Neural progenitor cell (in vitro differentiated cells): ENCODE results near the gene RNF123. TPM values are rescaled to one million over a fixed set of nuclear protein-coding genes. Genes with fewer than 3 reads are reported as not detected.

ENCODE experiments used
- DNase-seq: peaks from one replicate; pipeline ENCODE4 v3.0.0-alpha.2; 2016; ENCODE audit warnings: low spot score
- H2AFZ ChIP-seq: fragments of 200-600 bp; sonication (generic); replicated peaks from 2 replicates; pipeline ENCODE4 v1.6.1; 2016; ENCODE audit warnings: antibody characterized with exemption
- H3F3A ChIP-seq: fragments of 200-600 bp; sonication (generic); 2 replicates; pipeline ENCODE4 v1.6.1; 2016; ENCODE audit warnings: antibody characterized with exemption, low read depth
- H3K27ac ChIP-seq: fragments of 200-600 bp; sonication (generic); 2 replicates; pipeline ENCODE4 v1.5.1; 2016; ENCODE audit warnings: mild to moderate bottlenecking
- H3K27me3 ChIP-seq: fragments of 200-600 bp; sonication (generic); 2 replicates; pipeline ENCODE4 v1.6.1; 2016; ENCODE audit warnings: mild to moderate bottlenecking, moderate library complexity
- H3K36me3 ChIP-seq: fragments of 200-600 bp; sonication (generic); 2 replicates; pipeline ENCODE4 v1.5.1; 2016
- H3K4me1 ChIP-seq: fragments of 200-600 bp; sonication (generic); 2 replicates; pipeline ENCODE4 v1.6.1; 2016; ENCODE audit warnings: mixed run types
- H3K4me2 ChIP-seq: fragments of 200-600 bp; sonication (generic); 2 replicates; pipeline ENCODE4 v1.6.1; 2016
- H3K4me3 ChIP-seq: fragments of 200-600 bp; sonication (generic); 2 replicates; pipeline ENCODE4 v1.5.1; 2016
- H3K79me2 ChIP-seq: fragments of 200-600 bp; sonication (generic); 2 replicates; pipeline ENCODE4 v1.6.1; 2016; ENCODE audit warnings: low read depth
- H3K9ac ChIP-seq: fragments of 200-600 bp; sonication (generic); 2 replicates; pipeline ENCODE4 v1.6.1; 2016
- H3K9me3 ChIP-seq: fragments of 200-600 bp; sonication (generic); 2 replicates; pipeline ENCODE4 v1.5.1; 2016; ENCODE audit warnings: low read depth
- H4K20me1 ChIP-seq: fragments of 200-600 bp; sonication (generic); 2 replicates; pipeline ENCODE4 v1.6.1; 2016; ENCODE audit warnings: low read depth
- H3K27ac Mint-ChIP-seq: 3 replicates; pipeline ENCODE4 v1.8.0; 2021; ENCODE audit warnings: mixed read lengths
- H3K27me3 Mint-ChIP-seq: 2 replicates; pipeline ENCODE4 v1.8.0; 2022; ENCODE audit warnings: low read depth, mild to moderate bottlenecking, inconsistent platforms, moderate library complexity, mixed read lengths; ENCODE audit not compliant: insufficient read depth
- H3K36me3 Mint-ChIP-seq: 3 replicates; pipeline ENCODE4 v1.8.0; 2021; ENCODE audit warnings: mixed read lengths
- H3K4me1 Mint-ChIP-seq: 3 replicates; pipeline ENCODE4 v1.8.0; 2021; ENCODE audit warnings: mixed read lengths
- H3K4me3 Mint-ChIP-seq: 3 replicates; pipeline ENCODE4 v1.8.0; 2021; ENCODE audit warnings: mild to moderate bottlenecking, moderate library complexity, mixed read lengths
- H3K9me3 Mint-ChIP-seq: 3 replicates; pipeline ENCODE4 v1.8.0; 2020; ENCODE audit warnings: mixed read lengths
- CTCF ChIP-seq: fragments of 200-600 bp; sonication (generic); IDR thresholded peaks from 2 replicates; pipeline ENCODE4 v1.5.1; 2017; ENCODE audit warnings: antibody characterized with exemption, mild to moderate bottlenecking
- EZH2 ChIP-seq: fragments of 200-600 bp; sonication (generic); IDR thresholded peaks from 2 replicates; pipeline ENCODE4 v1.6.1; 2017; ENCODE audit warnings: antibody characterized with exemption, mild to moderate bottlenecking, moderate library complexity
- EZH2phosphoT487 ChIP-seq: fragments of 200-600 bp; sonication (generic); IDR thresholded peaks from 2 replicates; pipeline ENCODE4 v1.6.1; 2017; ENCODE audit warnings: antibody characterized with exemption
- total RNA-seq: library from RNA; depleted of rRNA; stranded (reverse); fragments of >200 nt; gene quantifications from 2 replicates; pipeline ENCODE4 v1.2.3, GENCODE V29; 2015; ENCODE audit warnings: low replicate concordance

The RNF123 gene
- total RNA-seq, 1 donor from 2014 or later, result 15.0 TPM

- Histone ChIP-seq H3K4me3 (no peak overlapping the region), H3F3A (peaks cover 17% of the 10 kb centered on the region), H3K79me2 (peaks cover 24% of the 10 kb centered on the region), H3K27me3 (no peaks in the 10 kb centered on the region), H3K4me1 (peaks cover 8% of the 10 kb centered on the region), H3K9ac (no peak overlapping the region), H2AFZ (no peak overlapping the region), H3K27ac (no peak overlapping the region), H3K9me3 (no peaks in the 10 kb centered on the region), H3K4me2 (no peak overlapping the region), H3K36me3 (no peaks in the 10 kb centered on the region), H4K20me1 (peaks cover 21% of the 10 kb centered on the region)
- no peak for TF ChIP-seq EZH2phosphoT487
- TF ChIP-seq EZH2, result no peak
- TF ChIP-seq CTCF, result no peak
- Mint-ChIP-seq H3K27me3 (peaks cover 4% of the 10 kb centered on the region), H3K9me3 (no peaks in the 10 kb centered on the region), H3K4me3 (no peak overlapping the region), H3K27ac (no peak overlapping the region), H3K4me1 (peaks cover 36% of the 10 kb centered on the region), H3K36me3 (no peaks in the 10 kb centered on the region)
- DNase-seq, result no peak
Measured at GRCh38 chr3:49670940-49671290, 18.4 kb upstream of the RNF123 start.

GRCh38 chr3:49671291-49672288, 17.8 kb upstream of the RNF123 start:
- Histone ChIP-seq H2AFZ (no peak overlapping the region), H3K4me3 (no peak overlapping the region), H3K4me1 (peaks cover 8% of the 10 kb centered on the region), H3F3A (peaks cover 17% of the 10 kb centered on the region), H3K79me2 (peaks cover 24% of the 10 kb centered on the region), H3K27me3 (no peaks in the 10 kb centered on the region), H3K27ac (no peak overlapping the region), H3K36me3 (no peaks in the 10 kb centered on the region), H3K4me2 (no peak overlapping the region), H3K9ac (no peak overlapping the region), H4K20me1 (peaks cover 21% of the 10 kb centered on the region), H3K9me3 (no peaks in the 10 kb centered on the region)
- Mint-ChIP-seq H3K9me3 (no peaks in the 10 kb centered on the region), H3K4me3 (peak overlapping the region; percentile 75), H3K36me3 (no peaks in the 10 kb centered on the region), H3K4me1 (peaks cover 31% of the 10 kb centered on the region), H3K27ac (peak overlapping the region; percentile 55), H3K27me3 (peaks cover 4% of the 10 kb centered on the region)
- peak; percentile 84 for DNase-seq
- TF ChIP-seq EZH2, result no peak
- TF ChIP-seq CTCF, result peak; percentile 83

GRCh38 chr3:49673121-49673714, 16.1 kb upstream of the RNF123 start:
- peak overlapping the region; percentile 96 for H3K27ac Mint-ChIP-seq
- H3K4me1 Mint-ChIP-seq, result peaks cover 25% of the 10 kb centered on the region
- Histone ChIP-seq H3K4me1 (peaks cover 8% of the 10 kb centered on the region), H3K4me2 (peak overlapping the region; percentile 94), H2AFZ (peak overlapping the region; percentile 54), H3F3A (peaks cover 17% of the 10 kb centered on the region), H4K20me1 (peaks cover 21% of the 10 kb centered on the region), H3K27ac (no peak overlapping the region), H3K4me3 (peak overlapping the region; percentile 81), H3K79me2 (peaks cover 24% of the 10 kb centered on the region), H3K27me3 (no peaks in the 10 kb centered on the region), H3K9ac (no peak overlapping the region), H3K9me3 (no peaks in the 10 kb centered on the region), H3K36me3 (no peaks in the 10 kb centered on the region)
- peak overlapping the region; percentile 95 for H3K4me3 Mint-ChIP-seq
- H3K36me3 Mint-ChIP-seq, result peaks cover 2% of the 10 kb centered on the region
- H3K9me3 Mint-ChIP-seq, result no peaks in the 10 kb centered on the region
- DNase-seq, result peak; percentile 30
- TF ChIP-seq EZH2phosphoT487, result no peak
- peaks cover 2% of the 10 kb centered on the region for H3K27me3 Mint-ChIP-seq
